H4 (cell line): ENCODE results near the gene TFR2. TPM values are rescaled to one million over a fixed set of nuclear protein-coding genes. Genes with fewer than 3 reads are reported as not detected.

ENCODE experiments used
- DNase-seq: peaks from one replicate; pipeline ENCODE4 v3.0.0-alpha.2; 2015; ENCODE audit warnings: low spot score
- total RNA-seq: library from RNA; depleted of rRNA; stranded (reverse); fragments of >200 nt; shearing (Covaris generic); gene quantifications from 2 replicates; pipeline ENCODE4 v1.2.3, GENCODE V29; 2014

TFR2 gene
- total RNA-seq, 1 experiment from 2014 or later, result 0.25 TPM

- DNase-seq, result no peak
Measured at GRCh38 chr7:100613412-100614175, 27.8 kb downstream of the TFR2 start.

- no peak for DNase-seq
Measured at GRCh38 chr7:100612730-100613390, 28.5 kb downstream of the TFR2 start.

- peak; percentile 100 for DNase-seq
Measured at GRCh38 chr7:100611983-100612729, 29.2 kb downstream of the TFR2 start, which contains the start of gene MOSPD3. MOSPD3 (plus strand) TSS chr7:100612540; CDS start chr7:100612792, 252 bp downstream.

GRCh38 chr7:100609958-100610357, 31.4 kb downstream of the TFR2 start:
- DNase-seq, result no peak

GRCh38 chr7:100607111-100607510, 34.2 kb downstream of the TFR2 start:
- DNase-seq, result no peak

GRCh38 chr7:100606313-100606712, 35.0 kb downstream of the TFR2 start:
- DNase-seq, result no peak

- DNase-seq, result no peak
Measured at GRCh38 chr7:100604976-100605911, 36.1 kb downstream of the TFR2 start.

GRCh38 chr7:100604028-100604975, 37.0 kb downstream of the TFR2 start:
- DNase-seq, result no peak

- DNase-seq, result no peak
Measured at GRCh38 chr7:100603726-100604027, 37.7 kb downstream of the TFR2 start.

GRCh38 chr7:100602889-100603725, 38.2 kb downstream of the TFR2 start:
- DNase-seq, result peak; percentile 95

GRCh38 chr7:100600730-100601038, 40.7 kb downstream of the TFR2 start:
- DNase-seq, result no peak

- DNase-seq, result no peak
Measured at GRCh38 chr7:100599911-100600729, 41.2 kb downstream of the TFR2 start.

- DNase-seq, result no peak
Measured at GRCh38 chr7:100598425-100598824, 42.9 kb downstream of the TFR2 start.

- DNase-seq, result no peak
Measured at GRCh38 chr7:100595188-100595587, 46.2 kb downstream of the TFR2 start.

- no peak for DNase-seq
Measured at GRCh38 chr7:100591596-100591995, 49.8 kb downstream of the TFR2 start.

GRCh38 chr7:100590077-100590737, 51.1 kb downstream of the TFR2 start:
- DNase-seq, result no peak

- DNase-seq, result no peak
Measured at GRCh38 chr7:100589341-100589947, 51.9 kb downstream of the TFR2 start.

GRCh38 chr7:100588438-100588837, 52.9 kb downstream of the TFR2 start:
- DNase-seq, result no peak
